ENCODE results near the gene LRRC31.

The LRRC31 gene

DNA sequence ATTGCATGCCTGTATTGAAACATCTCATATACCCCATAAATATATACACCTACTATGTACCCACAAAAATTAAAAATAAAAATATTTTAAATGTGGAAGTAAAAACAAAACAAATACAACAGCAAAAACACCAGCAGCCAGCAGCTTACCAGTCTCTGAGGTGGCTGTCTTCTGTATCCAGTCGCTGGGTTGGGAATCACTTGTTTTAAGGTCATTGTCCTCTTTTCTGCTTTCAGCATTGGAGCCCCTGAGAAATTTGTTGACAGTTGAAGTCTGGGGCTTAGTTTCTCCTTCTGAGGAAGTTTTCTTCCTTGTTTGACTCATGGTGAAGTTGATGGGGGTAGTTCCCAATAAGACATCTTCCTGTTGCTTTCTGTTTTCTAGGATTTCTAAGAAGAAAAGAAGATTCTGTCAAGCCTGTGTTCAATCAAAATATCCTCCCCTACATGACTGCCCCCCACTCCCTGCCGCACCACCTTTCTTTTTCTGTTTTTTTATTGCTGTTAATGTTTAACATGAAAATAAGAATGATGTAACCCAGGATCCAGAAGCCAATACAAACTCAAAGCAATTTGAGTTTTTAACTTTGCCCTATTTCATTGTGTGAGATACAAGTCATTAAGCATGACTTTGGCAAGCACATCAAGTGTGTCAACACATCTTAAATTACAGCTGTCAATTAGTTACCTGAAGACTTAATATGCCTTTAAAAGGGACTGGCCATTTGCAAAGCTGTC lies at the start of gene LRRC31:
LRRC31 (minus strand) TSS at position 452 of the 737 bp plus-strand sequence; CDS start at position 324, 128 bp downstream.
- no peak within 1 kb of the TSS for H3K27ac ChIP-seq
- DNase-seq (ENCODE audit: low read depth, low spot score): no peak

DNA sequence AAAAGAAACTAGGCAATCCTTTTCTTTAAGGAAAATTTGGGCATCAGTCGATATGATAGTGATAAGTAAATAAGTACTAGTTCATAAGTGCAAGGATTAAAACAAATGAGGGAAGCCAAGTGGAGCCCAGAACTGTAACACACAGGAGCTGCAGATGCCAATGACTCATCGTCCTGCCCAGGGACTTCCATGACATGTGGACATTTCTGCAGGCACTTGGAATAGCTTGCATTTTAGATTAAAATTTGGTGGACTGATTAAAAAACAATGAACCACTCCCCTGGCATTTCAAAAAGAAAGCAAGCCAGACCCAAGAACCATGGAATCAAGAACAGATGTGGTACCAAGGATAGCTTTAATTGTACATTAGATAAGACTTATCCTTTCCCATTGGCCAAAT lies 44.6 kb upstream of the LRRC31 start:
- no peak for DNase-seq (ENCODE audit: low read depth, low spot score)
- Histone ChIP-seq H3K27ac (no peak overlapping the region), H3K9ac (ENCODE audit: insufficient read length) (no peak overlapping the region), H3K36me3 (ENCODE audit: insufficient read depth, low read length) (no peaks in the 10 kb centered on the region), H3K4me3 (no peak overlapping the region), H3K9me3 (ENCODE audit: low read depth, low read length) (no peaks in the 10 kb centered on the region)
- TF ChIP-seq FOXP2 (optimal IDR thresholded peaks at IDR 0.05; ENCODE audit: control extremely low read depth, extremely low read length, insufficient read depth): no peak
- TF ChIP-seq POLR2AphosphoS5 (IDR thresholded peaks at IDR 0.05; ENCODE audit: borderline replicate concordance, low read depth, low read length): no peak
- no peak for TF ChIP-seq EZH2 (IDR thresholded peaks at IDR 0.05)

More for the DNA sequence above, at the start of gene LRRC31:
- Histone ChIP-seq H3K4me3 (no peak within 1 kb of the TSS), H3K9me3 (ENCODE audit: low read depth, low read length) (no peaks in the 10 kb centered on the region), H3K9ac (ENCODE audit: insufficient read length) (no peak within 1 kb of the TSS), H3K36me3 (ENCODE audit: insufficient read depth, low read length) (no peaks in the 10 kb centered on the region)
- TF ChIP-seq POLR2AphosphoS5 (IDR thresholded peaks at IDR 0.05; ENCODE audit: borderline replicate concordance, low read depth, low read length): no peak
- no peak for TF ChIP-seq EZH2 (IDR thresholded peaks at IDR 0.05)
- no peak for TF ChIP-seq FOXP2 (optimal IDR thresholded peaks at IDR 0.05; ENCODE audit: control extremely low read depth, extremely low read length, insufficient read depth)

- TF ChIP-seq EZH2 (IDR thresholded peaks at IDR 0.05): no peak
- TF ChIP-seq FOXP2 (optimal IDR thresholded peaks at IDR 0.05; ENCODE audit: control extremely low read depth, extremely low read length, insufficient read depth): no peak
- no peak for TF ChIP-seq POLR2AphosphoS5 (IDR thresholded peaks at IDR 0.05; ENCODE audit: borderline replicate concordance, low read depth, low read length)
- Histone ChIP-seq H3K27ac (no peak overlapping the region), H3K4me3 (no peak overlapping the region), H3K36me3 (ENCODE audit: insufficient read depth, low read length) (no peaks in the 10 kb centered on the region), H3K9me3 (ENCODE audit: low read depth, low read length) (no peaks in the 10 kb centered on the region), H3K9ac (ENCODE audit: insufficient read length) (no peak overlapping the region)
- DNase-seq (ENCODE audit: low read depth, low spot score): no peak
These were observed 43.6 kb upstream of the LRRC31 start for GRCh38 chr3:169913323-169913722.

GRCh38 chr3:169911272-169911671 lies 41.5 kb upstream of the LRRC31 start, which contains the start of gene SAMD7:
Gene SAMD7, plus strand, starts transcription at chr3:169911572. Its CDS starts 7,927 bp downstream, at chr3:169919499.
- no peaks in the 10 kb centered on the region for H3K9me3 ChIP-seq (ENCODE audit: low read depth, low read length)
- H3K4me3 ChIP-seq: no peak within 1 kb of the TSS
- TF ChIP-seq EZH2 (IDR thresholded peaks at IDR 0.05) (no peak), FOXP2 (optimal IDR thresholded peaks at IDR 0.05; ENCODE audit: control extremely low read depth, extremely low read length, insufficient read depth) (no peak), POLR2AphosphoS5 (IDR thresholded peaks at IDR 0.05; ENCODE audit: borderline replicate concordance, low read depth, low read length) (no peak)
- no peaks in the 10 kb centered on the region for H3K36me3 ChIP-seq (ENCODE audit: insufficient read depth, low read length)
- no peak for DNase-seq (ENCODE audit: low read depth, low spot score)
- H3K27ac ChIP-seq: no peak within 1 kb of the TSS
- no peak within 1 kb of the TSS for H3K9ac ChIP-seq (ENCODE audit: insufficient read length)

DNA sequence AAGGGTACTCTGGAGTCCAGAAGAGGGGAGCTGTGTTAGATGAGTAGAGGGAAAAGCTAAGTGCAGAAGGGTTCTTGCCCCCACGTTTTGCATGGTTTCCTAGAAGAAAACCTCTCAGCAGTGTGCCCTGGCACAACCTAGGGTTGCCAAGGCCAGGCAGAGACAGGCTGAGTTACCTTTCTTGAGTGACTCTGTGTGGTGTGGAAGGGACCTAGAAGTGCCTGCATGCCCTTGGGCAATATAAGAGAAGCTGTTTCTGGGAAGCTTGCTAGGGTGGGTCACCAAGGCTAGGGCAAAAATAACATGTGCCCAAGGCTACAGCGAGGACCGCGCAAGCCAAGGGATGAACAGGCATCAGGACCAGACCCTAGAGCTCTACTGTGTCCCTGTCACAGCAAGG lies 38.2 kb upstream of the LRRC31 start:
- TF ChIP-seq FOXP2 (optimal IDR thresholded peaks at IDR 0.05; ENCODE audit: control extremely low read depth, extremely low read length, insufficient read depth) (no peak), EZH2 (IDR thresholded peaks at IDR 0.05) (no peak), POLR2AphosphoS5 (IDR thresholded peaks at IDR 0.05; ENCODE audit: borderline replicate concordance, low read depth, low read length) (no peak)
- Histone ChIP-seq H3K9ac (ENCODE audit: insufficient read length) (no peak overlapping the region), H3K4me3 (no peak overlapping the region), H3K36me3 (ENCODE audit: insufficient read depth, low read length) (no peaks in the 10 kb centered on the region), H3K9me3 (ENCODE audit: low read depth, low read length) (no peaks in the 10 kb centered on the region), H3K27ac (no peak overlapping the region)
- no peak for DNase-seq (ENCODE audit: low read depth, low spot score)

DNA sequence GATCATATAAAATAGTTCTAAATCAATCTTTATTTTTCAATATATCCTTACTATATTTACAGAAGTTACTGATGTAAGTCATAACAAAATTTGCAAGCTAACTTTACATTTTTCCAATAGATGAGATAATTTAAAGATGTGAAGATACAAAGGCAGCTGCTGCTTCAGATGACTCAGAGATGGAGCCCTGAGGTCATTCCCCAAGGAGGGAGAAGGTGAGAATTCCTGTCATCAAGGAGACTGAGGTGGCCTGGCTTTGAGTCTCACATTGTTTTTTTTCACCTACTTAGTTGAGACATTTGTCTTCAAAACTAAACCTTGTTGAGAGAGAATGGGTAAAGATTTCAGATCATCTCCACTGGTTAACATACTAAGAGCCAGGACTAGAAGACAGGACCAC lies 37.7 kb upstream of the LRRC31 start:
- Histone ChIP-seq H3K9ac (ENCODE audit: insufficient read length) (no peak overlapping the region), H3K36me3 (ENCODE audit: insufficient read depth, low read length) (no peaks in the 10 kb centered on the region), H3K27ac (no peak overlapping the region), H3K4me3 (no peak overlapping the region), H3K9me3 (ENCODE audit: low read depth, low read length) (no peaks in the 10 kb centered on the region)
- TF ChIP-seq POLR2AphosphoS5 (IDR thresholded peaks at IDR 0.05; ENCODE audit: borderline replicate concordance, low read depth, low read length): no peak
- no peak for TF ChIP-seq EZH2 (IDR thresholded peaks at IDR 0.05)
- TF ChIP-seq FOXP2 (optimal IDR thresholded peaks at IDR 0.05; ENCODE audit: control extremely low read depth, extremely low read length, insufficient read depth): no peak
- no peak for DNase-seq (ENCODE audit: low read depth, low spot score)

GRCh38 chr3:169905404-169905803 lies 35.7 kb upstream of the LRRC31 start:
- no peaks in the 10 kb centered on the region for H3K36me3 ChIP-seq (ENCODE audit: insufficient read depth, low read length)
- no peak overlapping the region for H3K27ac ChIP-seq
- H3K9me3 ChIP-seq (ENCODE audit: low read depth, low read length): peaks cover 9% of the 10 kb centered on the region; the same call in 1 of the 2 replicates
- TF ChIP-seq EZH2 (IDR thresholded peaks at IDR 0.05) (no peak), FOXP2 (optimal IDR thresholded peaks at IDR 0.05; ENCODE audit: control extremely low read depth, extremely low read length, insufficient read depth) (no peak), POLR2AphosphoS5 (IDR thresholded peaks at IDR 0.05; ENCODE audit: borderline replicate concordance, low read depth, low read length) (no peak)
- no peak overlapping the region for H3K4me3 ChIP-seq
- DNase-seq (ENCODE audit: low read depth, low spot score): no peak
- no peak overlapping the region for H3K9ac ChIP-seq (ENCODE audit: insufficient read length)

- Histone ChIP-seq H3K27ac (no peak overlapping the region), H3K36me3 (ENCODE audit: insufficient read depth, low read length) (no peaks in the 10 kb centered on the region), H3K4me3 (no peak overlapping the region), H3K9me3 (ENCODE audit: low read depth, low read length) (peaks cover 12% of the 10 kb centered on the region; the same call in 1 of the 2 replicates), H3K9ac (ENCODE audit: insufficient read length) (no peak overlapping the region)
- TF ChIP-seq POLR2AphosphoS5 (IDR thresholded peaks at IDR 0.05; ENCODE audit: borderline replicate concordance, low read depth, low read length) (no peak), FOXP2 (optimal IDR thresholded peaks at IDR 0.05; ENCODE audit: control extremely low read depth, extremely low read length, insufficient read depth) (no peak), EZH2 (IDR thresholded peaks at IDR 0.05) (no peak)
- no peak for DNase-seq (ENCODE audit: low read depth, low spot score)
These were observed 31.7 kb upstream of the LRRC31 start for GRCh38 chr3:169901453-169901852.
